HG03342 (cell line): Measurements from ENCODE around the gene PPM1H.

Experiments
- ATAC-seq: cut with Tn5 transposase; IDR thresholded peaks from one replicate; pipeline ENCODE4 v1.9.1; 2021; ENCODE audit warnings: mild to moderate bottlenecking, moderate library complexity; ENCODE audit not compliant: unreplicated experiment

The PPM1H gene

DNA sequence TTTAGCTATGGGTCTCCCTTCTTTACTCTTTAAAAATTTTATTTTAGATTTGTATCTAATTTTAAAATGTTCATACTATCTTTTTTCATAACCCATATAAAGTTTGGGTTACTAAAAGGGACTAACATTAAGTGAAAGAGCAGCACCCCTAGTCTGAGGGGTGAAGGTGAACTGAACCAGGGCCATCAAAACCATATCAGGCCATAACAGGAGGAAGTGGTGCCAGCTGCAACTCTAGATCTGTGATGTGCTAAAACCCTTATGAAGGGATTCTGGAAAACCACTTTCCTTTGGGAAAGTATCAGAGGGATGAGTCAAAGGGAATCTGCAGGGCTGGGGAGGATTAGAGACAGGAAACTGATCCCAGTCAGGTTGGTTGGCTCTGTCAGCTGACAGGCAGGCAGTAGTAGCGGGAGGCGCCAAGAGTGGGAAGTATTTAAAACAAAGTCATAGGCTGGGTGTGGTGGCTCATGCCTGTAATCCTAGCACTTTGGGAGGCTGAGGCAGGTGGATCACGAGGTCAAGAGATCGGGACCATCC is 162.5 kb downstream of the PPM1H start:
- no peak for ATAC-seq

- no peak for ATAC-seq
Observed at GRCh38 chr12:62771828-62772227, 163.1 kb downstream of the PPM1H start.

GRCh38 chr12:62770381-62770780 is 164.6 kb downstream of the PPM1H start:
- no peak for ATAC-seq

DNA sequence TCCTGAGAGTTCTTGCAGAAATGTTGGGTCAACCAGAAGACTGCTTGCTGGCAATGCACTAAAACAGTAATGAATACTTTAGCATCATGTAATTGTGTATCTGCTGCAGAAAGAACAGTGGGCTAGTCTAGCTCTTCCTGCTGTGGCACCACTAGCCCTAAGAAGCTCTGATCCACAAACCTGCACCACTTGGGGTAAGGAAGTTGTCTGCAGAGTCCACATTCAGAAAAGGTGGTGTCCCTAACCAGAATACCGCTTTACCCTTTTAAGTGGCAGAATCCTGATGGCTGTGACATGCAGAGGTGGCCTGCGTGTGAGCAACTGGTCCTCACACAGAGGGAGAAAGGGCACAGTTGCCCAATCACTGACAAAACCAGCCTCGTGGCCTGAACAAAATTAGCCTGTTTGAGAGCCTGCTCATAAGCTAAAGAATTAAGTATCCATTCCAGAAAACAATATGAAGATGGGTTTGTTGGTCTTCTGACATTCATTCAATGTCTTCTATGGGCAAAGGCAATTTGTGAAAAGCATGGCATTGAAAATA is 165.8 kb downstream of the PPM1H start:
- ATAC-seq: no peak

DNA sequence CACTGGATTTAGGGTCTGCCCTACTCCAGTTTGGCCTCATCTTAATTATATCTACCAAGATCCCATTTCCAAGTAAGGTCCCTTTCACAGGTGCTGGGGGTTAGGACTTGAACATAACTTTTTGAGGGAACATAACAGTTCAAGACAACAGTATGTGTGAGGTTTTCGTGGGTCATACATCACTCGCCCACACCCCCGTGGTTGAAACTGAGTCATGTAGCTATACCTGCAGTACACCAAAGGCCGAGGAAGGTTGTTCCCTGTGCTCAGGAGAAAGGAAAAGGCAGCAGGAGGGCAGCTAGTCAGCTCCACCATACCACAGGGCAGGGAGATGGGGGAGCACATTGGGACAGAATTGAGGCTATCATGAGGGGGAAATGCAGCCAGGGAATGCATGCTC is 167.0 kb downstream of the PPM1H start:
- no peak for ATAC-seq

- no peak for ATAC-seq
Observed at GRCh38 chr12:62767496-62767895, 167.5 kb downstream of the PPM1H start.

DNA sequence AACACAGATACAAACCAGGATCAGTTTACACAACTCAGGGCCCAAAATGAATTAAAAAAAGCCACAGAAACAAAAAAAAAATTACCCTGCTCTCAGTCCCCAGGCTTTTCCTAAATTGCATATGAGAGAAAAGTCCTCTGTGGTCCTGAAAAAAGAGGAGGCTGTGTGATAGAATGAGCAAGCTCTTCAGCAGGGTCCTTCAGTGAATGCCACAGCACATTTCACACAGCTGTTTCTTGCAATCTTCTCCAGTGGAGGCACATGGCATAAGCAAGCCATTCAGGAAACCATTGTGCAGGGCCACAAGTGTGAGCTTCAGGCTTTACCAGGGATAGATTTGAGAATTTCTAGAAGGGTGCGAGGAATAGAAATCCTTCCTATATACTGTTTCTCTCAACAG is 168.5 kb downstream of the PPM1H start:
- no peak for ATAC-seq

DNA sequence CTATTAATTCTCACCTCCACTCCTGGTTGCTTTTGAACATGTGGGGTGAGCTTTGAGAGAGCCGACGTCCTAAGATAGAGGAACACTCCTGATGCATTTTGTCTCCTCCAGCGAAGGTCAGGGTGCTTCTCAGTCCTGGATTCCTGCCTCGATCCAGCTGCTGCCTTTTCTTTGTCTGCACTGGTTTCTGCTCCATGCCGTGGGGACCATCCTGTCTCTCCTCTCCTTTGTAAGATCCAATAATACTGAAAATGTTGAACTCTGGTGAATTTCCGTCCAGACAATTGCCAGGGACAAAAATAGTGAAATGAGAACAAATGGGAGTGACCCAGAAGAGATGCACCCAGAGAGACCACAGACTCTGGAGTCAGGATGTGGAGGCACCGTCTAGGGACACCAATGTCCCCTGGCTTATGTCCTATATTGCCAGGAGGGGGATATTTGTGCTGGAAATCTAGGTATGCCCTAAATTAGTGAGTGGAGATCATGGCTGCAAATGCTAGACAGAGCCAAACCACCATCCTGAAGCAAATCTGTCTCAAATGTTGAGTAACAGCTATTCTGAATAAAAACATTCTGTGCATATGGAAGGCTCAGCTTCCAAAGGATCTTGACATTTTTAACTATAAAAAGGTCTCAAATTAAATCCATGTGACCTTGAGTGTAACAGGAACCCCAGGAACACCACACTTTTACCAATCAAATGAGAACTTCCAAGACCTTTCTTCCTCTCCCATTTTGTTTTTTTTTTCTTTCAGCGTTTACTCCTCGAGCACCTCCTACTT is 170.9 kb downstream of the PPM1H start:
- ATAC-seq: no peak

DNA sequence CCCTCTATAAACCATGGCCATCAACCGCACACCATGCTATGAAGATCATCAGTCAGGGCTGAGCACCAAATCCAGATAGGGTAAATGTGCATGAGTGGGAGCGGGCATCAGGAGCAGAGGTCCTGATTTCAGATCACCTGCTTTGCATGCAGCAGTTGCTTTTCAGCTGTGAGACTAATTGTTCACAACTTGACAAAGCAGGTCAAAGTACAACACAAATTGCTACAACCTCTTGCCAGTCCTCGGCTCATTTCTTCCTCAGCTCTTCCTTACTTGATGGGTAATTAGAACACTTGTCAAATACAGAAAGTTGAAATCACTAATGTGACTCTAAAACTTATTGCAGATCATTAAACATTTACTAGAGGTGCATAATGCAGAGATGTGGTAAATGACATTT is 171.6 kb downstream of the PPM1H start:
- ATAC-seq: no peak

- no peak for ATAC-seq
Observed at GRCh38 chr12:62762645-62763044, 172.3 kb downstream of the PPM1H start.

GRCh38 chr12:62761658-62762057 is 173.3 kb downstream of the PPM1H start:
- ATAC-seq: no peak

DNA sequence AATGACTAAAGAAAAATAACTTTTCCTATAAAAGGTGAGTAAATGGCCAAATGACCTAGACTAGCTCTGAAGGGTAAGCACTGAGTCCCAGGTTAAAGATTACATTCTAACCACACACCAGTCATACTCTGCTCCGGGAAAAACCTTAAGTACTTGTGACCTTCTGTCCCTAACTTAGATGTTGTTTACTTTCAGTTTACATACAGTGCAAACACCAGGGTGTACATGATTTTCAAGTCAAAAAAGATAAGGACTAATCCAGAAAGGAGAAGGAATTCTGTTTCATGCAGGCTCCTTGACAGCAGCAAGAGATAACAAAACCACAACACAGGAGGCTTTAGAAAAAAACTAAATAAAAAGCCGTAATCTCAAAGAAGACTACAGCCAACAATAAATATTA is 174.2 kb downstream of the PPM1H start:
- peak; percentile 99 for ATAC-seq

DNA sequence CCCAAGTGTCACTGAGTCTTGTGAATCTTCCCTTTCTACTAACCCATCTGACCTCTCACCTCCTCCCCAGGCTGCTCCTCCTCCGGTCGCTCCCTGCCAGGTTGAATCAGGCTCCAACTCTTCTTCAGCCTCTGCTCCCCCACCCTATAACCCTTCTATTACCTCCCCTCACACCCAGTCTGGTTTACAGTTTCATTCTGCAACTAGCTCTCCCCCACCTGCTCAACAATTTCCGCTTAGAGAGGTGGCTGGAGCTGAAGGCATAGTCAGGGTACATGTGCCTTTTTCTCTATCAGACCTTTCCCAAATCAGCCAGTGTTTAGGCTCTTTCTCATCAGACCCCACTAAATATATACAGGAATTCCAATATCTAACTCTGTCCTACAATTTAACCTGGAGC is 174.6 kb downstream of the PPM1H start:
- peak; percentile 25 for ATAC-seq

DNA sequence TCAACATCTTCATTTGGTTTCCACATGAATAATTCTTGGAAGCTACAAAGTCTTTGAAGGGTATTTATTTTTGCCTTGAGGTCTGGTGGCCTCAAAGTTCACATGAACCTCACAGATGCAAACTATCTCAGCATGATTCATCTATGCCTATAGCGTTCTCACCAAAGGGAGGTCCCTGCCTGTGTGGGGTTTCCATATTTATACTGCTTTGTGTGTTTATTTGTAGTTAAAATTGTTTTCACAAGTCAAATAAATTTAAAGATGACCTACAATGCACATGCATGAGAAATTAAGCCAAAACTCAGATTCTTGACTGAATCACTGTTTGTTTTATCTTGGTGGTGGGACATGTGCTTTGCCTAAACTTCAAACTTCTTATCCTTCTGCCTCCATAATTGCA is 176.7 kb downstream of the PPM1H start:
- no peak for ATAC-seq

DNA sequence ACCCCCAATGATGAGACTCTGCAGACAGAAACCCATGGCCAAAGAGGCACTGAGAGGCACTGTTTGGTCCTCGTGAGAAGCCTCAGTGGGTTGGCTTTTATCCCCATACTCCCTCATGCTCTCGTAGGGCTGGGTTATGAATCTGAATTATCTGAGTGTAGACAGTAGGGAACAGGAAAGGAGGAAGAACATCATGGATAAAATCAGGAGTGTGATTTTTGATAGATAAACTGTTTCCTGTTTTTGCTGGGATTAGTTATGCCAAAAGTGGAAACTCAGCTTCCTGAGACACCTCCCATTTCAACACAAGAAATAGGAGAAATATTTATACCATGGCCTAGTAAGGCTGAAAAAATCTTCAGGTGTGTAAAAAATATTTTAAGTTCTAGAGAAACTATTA is 177.9 kb downstream of the PPM1H start:
- ATAC-seq: no peak

DNA sequence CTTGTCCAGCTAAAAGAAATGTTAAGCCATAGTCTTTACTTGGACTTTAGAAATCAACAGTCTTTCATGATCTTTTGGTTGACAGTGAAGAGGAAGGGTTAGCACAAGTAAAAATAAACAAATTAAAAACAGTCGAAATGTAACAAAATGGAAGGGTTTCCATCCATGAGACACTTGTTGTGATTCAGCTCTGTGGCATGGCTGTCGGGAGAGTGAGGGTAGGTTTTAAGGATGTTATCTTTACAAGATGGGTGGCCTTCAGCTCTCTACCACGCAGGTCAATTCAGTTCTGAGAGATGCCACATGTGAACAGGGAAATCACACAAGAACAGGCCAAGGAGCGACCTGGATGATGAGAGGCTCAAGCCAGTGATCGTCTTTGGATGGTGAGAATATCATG is 180.2 kb downstream of the PPM1H start:
- ATAC-seq: no peak

GRCh38 chr12:62751810-62752155 is 183.2 kb downstream of the PPM1H start:
- ATAC-seq: no peak

- ATAC-seq: no peak
Observed at GRCh38 chr12:62750941-62751809, 183.8 kb downstream of the PPM1H start.

GRCh38 chr12:62749586-62749985 is 185.4 kb downstream of the PPM1H start:
- ATAC-seq: no peak

GRCh38 chr12:62748941-62749468 is 185.9 kb downstream of the PPM1H start:
- ATAC-seq: no peak

DNA sequence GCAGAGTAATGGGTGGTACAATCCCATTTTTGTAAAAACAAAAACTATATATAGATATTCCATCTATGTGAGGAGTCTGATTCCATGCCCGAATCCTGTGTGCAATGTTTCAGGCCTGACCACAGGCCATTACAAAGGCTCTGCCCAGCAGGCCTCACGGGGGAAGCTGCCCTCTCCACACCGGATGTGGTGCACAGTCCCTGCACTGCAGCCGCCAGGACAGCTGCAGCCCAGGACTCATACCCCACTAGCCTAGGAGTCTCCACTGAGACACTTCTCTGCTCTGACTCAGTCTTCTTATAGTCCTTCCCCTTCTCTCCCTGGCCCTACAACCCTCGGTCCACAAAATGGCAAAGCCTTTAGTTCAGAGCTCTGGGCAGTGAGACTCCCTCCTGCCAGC is 190.4 kb downstream of the PPM1H start:
- ATAC-seq: no peak
